HG03066 (cell line): ENCODE measurements around the gene COL24A1.
"Not testable (repeated sequence)": the region's sequence is repeated elsewhere in the genome, so short reads cannot be mapped to it uniquely, and the experiment has no call there.

Source experiments
- ATAC-seq: cut with Tn5 transposase; IDR thresholded peaks from one replicate; pipeline ENCODE4 v1.9.1; 2021; ENCODE audit warnings: low read depth; ENCODE audit not compliant: unreplicated experiment

The COL24A1 gene

GRCh38 chr1:86000601-86001000 lies 156.0 kb downstream of the COL24A1 start:
- no peak for ATAC-seq

DNA sequence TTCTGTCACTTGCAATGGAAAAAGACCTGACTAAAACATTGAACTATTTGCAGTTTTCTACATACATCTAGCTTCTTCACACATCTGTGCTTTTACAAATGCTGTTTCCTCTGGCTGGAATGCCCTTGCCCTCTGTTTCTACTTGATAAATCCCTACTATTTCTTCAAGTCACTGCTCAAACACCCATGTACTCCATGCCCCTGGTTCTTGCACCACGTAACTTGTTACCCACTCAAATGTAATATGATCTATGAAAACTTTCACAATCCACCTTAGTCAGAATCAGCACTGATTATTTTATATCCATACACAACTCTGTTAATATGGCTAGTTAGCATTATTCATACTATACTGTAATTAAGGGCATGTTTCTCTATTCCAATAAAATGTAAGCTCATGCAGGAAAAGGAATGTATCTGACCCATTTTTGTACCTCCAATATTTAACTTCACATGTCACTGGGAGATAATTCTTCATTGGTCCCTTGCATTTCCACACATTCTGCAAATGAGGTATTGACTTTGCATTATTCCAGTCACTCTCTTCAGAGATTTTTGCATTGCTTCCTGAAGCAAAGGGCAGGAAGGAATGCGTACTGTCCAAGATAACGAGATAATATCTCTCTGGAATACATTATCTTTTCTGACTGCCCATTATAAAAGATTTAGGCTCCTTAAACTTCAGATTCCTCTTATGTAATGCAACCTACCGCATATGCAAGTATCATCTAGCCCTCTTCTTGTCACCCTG lies 158.3 kb downstream of the COL24A1 start:
- no peak for ATAC-seq

- peak; percentile 62 for ATAC-seq
Observed at GRCh38 chr1:85992791-85993190, 163.8 kb downstream of the COL24A1 start.

- ATAC-seq: peak; percentile 42
Observed at GRCh38 chr1:85991261-85991660, 165.3 kb downstream of the COL24A1 start.

GRCh38 chr1:85984636-85985035 lies 171.9 kb downstream of the COL24A1 start:
- no peak for ATAC-seq

- no peak for ATAC-seq
Observed at GRCh38 chr1:85983316-85983715, 173.3 kb downstream of the COL24A1 start.

GRCh38 chr1:85976516-85977205 lies 179.9 kb downstream of the COL24A1 start:
- no peak for ATAC-seq

DNA sequence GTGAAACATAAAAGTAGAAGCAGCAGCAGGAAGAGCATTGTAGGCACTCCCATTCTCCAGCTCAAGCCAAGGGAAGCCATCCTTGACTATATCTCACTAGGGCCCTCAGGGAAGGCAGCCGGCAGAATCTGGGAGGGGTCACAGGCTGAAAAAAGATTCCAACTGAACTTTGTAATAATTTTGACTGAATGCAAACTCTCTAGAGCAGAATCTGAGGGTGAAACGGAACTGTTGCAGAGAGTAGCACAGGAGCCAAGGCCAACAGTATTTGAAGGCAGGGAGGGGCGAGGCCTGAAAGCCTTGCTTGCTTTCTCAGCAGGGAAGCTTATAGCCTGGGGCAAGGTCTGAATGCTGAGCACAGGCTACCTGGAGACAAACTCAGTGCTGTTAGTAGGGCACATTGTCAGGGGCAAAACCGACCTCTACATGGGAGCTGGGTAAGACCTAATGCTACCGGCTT lies 180.6 kb downstream of the COL24A1 start:
- ATAC-seq: no peak

GRCh38 chr1:85962457-85962856 lies 194.1 kb downstream of the COL24A1 start:
- no peak for ATAC-seq

GRCh38 chr1:85957760-85958159 lies 198.8 kb downstream of the COL24A1 start:
- no peak for ATAC-seq

GRCh38 chr1:85955218-85955617 lies 201.4 kb downstream of the COL24A1 start:
- ATAC-seq: not testable (repeated sequence)

GRCh38 chr1:85952460-85952859 lies 204.1 kb downstream of the COL24A1 start:
- no peak for ATAC-seq

- no peak for ATAC-seq
Observed at GRCh38 chr1:85947186-85947585, 209.4 kb downstream of the COL24A1 start.

GRCh38 chr1:85943945-85944344 lies 212.6 kb downstream of the COL24A1 start:
- ATAC-seq: no peak

DNA sequence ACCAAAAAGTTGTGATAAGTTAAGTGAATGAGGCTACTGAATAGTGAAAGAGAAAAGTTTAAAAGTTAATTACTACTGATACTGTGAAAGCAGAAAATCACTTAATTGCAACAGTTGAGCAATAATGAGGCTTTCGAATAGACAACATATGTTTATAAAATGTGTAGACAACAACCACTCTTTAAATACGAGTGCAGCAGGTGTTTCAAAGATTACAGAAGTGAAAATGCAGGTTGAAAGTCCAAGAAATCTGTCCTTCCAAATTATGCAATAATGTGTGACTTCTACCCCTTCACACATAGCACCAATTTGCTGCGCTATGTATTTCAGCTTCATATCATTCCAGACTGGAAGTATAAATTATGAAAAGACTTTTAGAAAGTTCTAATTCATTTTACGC lies 213.0 kb downstream of the COL24A1 start:
- no peak for ATAC-seq

DNA sequence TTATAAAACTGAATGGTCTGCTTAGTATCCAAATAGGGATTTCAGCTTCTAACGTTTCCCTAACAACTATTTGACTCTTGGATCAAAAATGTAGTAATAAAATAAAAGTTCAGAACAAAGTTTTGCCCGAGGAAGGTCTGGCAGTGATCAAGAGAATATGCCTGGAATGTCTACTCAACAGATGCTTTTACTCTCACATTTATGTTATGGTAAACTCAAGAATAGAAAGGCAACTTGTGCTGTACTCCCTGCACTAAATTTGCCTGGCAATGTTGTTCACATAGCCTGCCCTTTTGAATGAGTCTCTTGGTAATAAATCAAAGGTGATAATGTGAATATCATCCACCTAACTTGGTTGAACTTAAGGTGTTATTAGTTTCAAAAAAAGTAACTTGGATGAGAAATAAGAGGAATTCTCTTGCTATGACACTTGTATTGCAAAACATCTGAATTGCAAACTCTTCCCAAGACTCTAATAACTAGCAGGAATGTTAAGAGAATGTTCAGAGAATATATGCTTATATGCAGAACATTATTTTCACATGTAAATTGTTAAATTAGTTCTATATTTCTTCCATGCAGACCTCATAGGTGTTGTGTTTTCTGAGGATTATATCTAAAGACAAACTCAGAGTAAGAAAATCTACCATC lies 215.8 kb downstream of the COL24A1 start:
- no peak for ATAC-seq

DNA sequence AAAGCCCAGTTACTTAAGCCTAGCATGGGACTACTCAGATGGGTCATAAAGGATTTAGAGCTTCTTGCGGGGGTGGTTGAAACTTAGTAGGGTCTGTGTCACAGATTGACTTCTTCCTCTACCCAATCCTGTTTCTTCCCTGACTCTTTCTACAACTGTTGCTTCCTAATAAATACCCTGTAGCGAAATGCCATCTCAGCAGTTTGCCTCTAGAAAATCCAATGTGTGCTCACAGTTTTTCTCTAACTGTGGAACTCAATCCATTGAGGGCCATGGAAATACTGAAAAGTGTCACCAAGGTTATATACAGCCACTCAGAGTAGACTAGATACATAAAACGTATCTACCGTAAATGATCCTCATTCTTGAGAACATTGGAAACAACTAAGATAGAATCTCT lies 217.7 kb downstream of the COL24A1 start:
- no peak for ATAC-seq

- ATAC-seq: no peak
Observed at GRCh38 chr1:85936470-85936869, 220.1 kb downstream of the COL24A1 start.

DNA sequence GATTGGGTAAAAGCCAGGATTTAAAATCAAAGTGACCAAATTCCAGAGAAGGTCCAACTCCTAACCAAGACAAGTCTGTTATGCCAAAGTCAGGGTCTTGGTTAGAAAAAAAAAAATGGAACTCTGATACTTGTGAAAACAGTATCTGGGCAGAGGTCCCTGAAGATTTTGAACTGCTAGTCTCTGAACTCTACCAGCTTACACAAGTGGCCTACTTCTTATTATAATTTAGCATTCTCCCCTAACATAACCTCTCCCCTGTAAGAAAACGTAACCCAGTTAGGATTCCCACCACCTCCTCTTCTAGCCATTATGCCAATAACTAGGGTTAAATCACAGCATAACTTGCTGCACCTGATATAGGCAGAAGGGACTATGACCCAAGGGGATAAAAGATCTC lies 220.5 kb downstream of the COL24A1 start:
- ATAC-seq: no peak

GRCh38 chr1:85935234-85935633 lies 221.3 kb downstream of the COL24A1 start:
- no peak for ATAC-seq

DNA sequence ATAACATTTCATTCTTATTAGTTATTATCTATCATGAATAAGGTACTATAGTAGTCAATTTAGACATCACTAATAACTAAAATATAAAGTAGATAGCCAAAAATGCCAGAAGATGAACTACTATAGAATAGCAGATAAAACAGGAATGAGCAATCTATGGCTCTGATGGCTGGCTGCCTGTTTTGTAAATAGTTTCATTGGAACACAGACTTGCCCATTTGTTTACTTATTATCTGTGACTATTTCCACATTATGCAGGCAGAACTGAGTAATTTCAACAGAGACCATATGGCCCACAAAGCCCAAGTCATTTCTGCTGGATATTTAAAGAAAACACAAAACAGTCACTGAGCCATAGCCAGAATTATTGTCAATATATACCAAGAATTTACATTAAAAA lies 222.1 kb downstream of the COL24A1 start:
- ATAC-seq: no peak

DNA sequence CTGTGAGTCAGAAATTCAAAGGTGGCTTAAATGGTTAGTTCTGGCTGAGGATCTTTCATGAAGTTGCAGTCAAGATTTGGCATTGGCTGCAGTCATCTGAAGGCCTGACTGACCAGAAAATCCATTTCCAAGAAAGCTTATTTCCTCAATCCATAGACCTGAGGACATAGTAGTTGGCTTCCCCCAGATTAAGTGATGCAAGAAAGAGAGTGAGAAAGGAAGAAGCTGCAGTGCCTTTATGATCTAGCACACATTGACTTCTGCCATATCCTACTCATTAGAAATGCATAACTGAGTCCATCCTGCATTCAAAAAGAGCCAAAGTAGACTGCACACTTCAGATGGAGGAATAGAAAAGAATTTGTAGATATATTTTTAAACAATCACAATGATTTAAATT lies 222.6 kb downstream of the COL24A1 start:
- ATAC-seq: no peak
